Mucosa of gallbladder (tissue), 1 donor: ENCODE results near the gene NEK2. TPM values are rescaled to one million over a fixed set of nuclear protein-coding genes. Genes with fewer than 3 reads are reported as not detected.
"Not testable (repeated sequence)": the region's sequence is repeated elsewhere in the genome, so short reads cannot be mapped to it uniquely, and the experiment has no call there.

ENCODE experiments used
- DNase-seq: peaks from one replicate; pipeline ENCODE4 v3.0.0-alpha.2; 2020; ENCODE audit warnings: low spot score
- total RNA-seq: library from RNA; stranded (reverse); gene quantifications from one replicate; pipeline ENCODE4 v1.2.1, GENCODE V29; 2021
- donor health status: DM: no; HTN: no; CAD: no.

Gene NEK2
- total RNA-seq, 1 donor from 2014 or later = 1.3 TPM

GRCh38 chr1:211650904-211651303 lies 24.5 kb downstream of the NEK2 start:
- no peak for DNase-seq

- DNase-seq = no peak
These were observed 26.2 kb downstream of the NEK2 start for GRCh38 chr1:211648980-211649934.

GRCh38 chr1:211648336-211648735 lies 27.1 kb downstream of the NEK2 start:
- DNase-seq = peak; percentile 46

- no peak for DNase-seq
These were observed 27.7 kb downstream of the NEK2 start for GRCh38 chr1:211647711-211648121.

- no peak for DNase-seq
These were observed 28.9 kb downstream of the NEK2 start for GRCh38 chr1:211646566-211646965.

- not testable (repeated sequence) for DNase-seq
These were observed 29.8 kb downstream of the NEK2 start for GRCh38 chr1:211645601-211646000.

GRCh38 chr1:211644653-211645052 lies 30.8 kb downstream of the NEK2 start:
- DNase-seq = no peak

GRCh38 chr1:211643324-211644212 lies 31.9 kb downstream of the NEK2 start:
- DNase-seq = peak; percentile 76

GRCh38 chr1:211642870-211643269 lies 32.6 kb downstream of the NEK2 start:
- DNase-seq = no peak

- DNase-seq = no peak
These were observed 33.5 kb downstream of the NEK2 start for GRCh38 chr1:211641942-211642341.

- no peak for DNase-seq
These were observed 34.2 kb downstream of the NEK2 start for GRCh38 chr1:211641044-211641800.

- no peak for DNase-seq
These were observed 35.2 kb downstream of the NEK2 start for GRCh38 chr1:211640301-211640630.

GRCh38 chr1:211639475-211640300 lies 35.7 kb downstream of the NEK2 start:
- no peak for DNase-seq

GRCh38 chr1:211638689-211639101 lies 36.7 kb downstream of the NEK2 start:
- DNase-seq = no peak

GRCh38 chr1:211638246-211638645 lies 37.2 kb downstream of the NEK2 start:
- DNase-seq = no peak

GRCh38 chr1:211637066-211637465 lies 38.4 kb downstream of the NEK2 start:
- DNase-seq = no peak

- DNase-seq = not testable (repeated sequence)
These were observed 38.8 kb downstream of the NEK2 start for GRCh38 chr1:211636575-211637029.

- no peak for DNase-seq
These were observed 39.7 kb downstream of the NEK2 start for GRCh38 chr1:211635597-211636205.

- DNase-seq = no peak
These were observed 40.5 kb downstream of the NEK2 start for GRCh38 chr1:211634931-211635330.

GRCh38 chr1:211634461-211634860 lies 41.0 kb downstream of the NEK2 start:
- no peak for DNase-seq

GRCh38 chr1:211633524-211633846 lies 41.9 kb downstream of the NEK2 start:
- no peak for DNase-seq
